ENCODE data around the gene PRM2. TPM values are rescaled to one million over a fixed set of nuclear protein-coding genes. Genes with fewer than 3 reads are reported as not detected.
A peak's percentile ranks its signal among the peaks of the same experiment; 100 is the strongest.

PRM2 gene
- total RNA-seq, 1 donor from 2014 or later = not detected

DNA sequence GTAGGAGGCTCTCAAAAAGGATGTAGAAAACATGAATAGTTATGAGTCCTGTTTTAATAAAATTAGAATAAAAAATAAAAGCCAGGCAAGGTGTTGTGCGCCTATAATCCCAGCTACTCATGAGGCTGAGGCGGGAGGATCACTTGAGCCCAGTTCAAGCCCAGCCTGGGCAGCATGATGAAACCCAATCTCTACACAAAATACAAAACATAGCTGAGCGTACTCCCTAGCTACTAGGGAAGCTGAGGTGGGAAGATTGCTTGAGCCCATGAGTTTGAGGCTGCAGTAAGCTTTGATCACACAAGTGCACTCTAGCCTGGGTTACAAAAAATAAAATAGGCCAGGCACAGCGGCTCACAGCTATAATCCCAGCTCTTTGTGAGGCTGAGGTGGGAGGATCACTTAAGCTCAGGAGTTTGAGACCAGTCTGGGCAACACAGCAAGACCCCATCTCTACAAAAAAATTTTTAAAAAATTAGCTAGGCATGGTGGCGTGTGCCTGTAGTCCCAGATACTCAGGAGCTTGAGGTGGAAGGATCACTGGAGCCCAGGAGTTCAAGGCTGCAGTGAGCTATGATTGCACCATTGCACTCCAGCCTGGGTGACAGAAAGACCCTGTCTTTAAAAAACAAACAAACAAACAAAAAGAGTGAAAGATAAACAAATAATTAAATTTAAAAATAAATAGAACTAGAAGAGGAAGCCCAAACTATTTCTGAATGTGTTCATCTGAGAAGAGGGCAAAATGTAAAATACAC lies 22.0 kb upstream of the PRM2 start:
- intact Hi-C loops (cut with DNase I) = no loop called here
- Histone ChIP-seq H3K9me3 (no peaks in the 10 kb centered on the region), H3K27ac (peak overlapping the region in 1 of 2 donors; percentile 26), H3K4me3 (peak overlapping the region; percentile 42 to 45), H3K36me3 (no peaks in the 10 kb centered on the region), H3K4me1 (peaks cover 0 to 11% of the 10 kb centered on the region in 2 donors), H3K27me3 (no peaks in the 10 kb centered on the region)
- no peak for DNase-seq (ENCODE audit: low spot score in 2 of 2)
- no peak for TF ChIP-seq CTCF (IDR thresholded peaks at IDR 0.05)

DNA sequence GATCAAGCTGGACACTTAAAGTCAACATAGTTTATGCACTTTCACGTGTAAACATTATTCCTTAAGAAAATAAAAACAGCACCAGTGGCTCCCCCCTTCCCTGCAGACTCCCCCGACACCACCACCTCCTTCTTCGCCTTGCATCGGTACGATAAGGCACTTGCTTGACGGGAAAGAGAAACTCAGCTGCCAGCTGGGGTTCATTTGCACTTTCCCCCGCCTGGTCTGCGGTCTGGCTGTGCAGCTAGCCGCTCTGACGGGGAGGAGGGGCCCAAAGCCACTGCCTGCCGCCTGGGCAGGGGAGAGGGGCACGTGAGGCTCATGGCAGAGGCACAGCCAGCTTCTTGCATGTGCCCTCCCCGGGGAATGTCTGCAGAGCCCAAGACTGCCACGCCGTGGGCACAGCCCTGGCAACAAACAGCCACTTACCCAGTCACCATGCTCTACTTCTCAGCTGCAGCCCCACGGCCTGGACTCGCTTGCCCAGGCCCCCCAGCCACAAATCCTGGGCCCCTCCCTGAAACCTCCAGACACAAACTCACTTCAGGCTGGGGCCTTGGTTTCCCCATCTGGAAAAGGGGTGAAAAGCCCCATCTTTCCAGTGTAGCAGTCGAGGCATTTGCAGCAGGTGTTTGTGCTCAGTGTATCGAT lies 21.3 kb upstream of the PRM2 start:
- Histone ChIP-seq H3K27ac (peak overlapping the region in 1 of 2 donors; percentile 26), H3K4me3 (peak overlapping the region; percentile 42 to 45), H3K9me3 (no peaks in the 10 kb centered on the region), H3K4me1 (peaks cover 0 to 11% of the 10 kb centered on the region in 2 donors), H3K36me3 (no peaks in the 10 kb centered on the region), H3K27me3 (no peaks in the 10 kb centered on the region)
- peak; percentile 56 to 85 for DNase-seq (ENCODE audit: low spot score in 2 of 2)
- peak in 2 of 3 experiments; percentile 16 to 41 for TF ChIP-seq CTCF (IDR thresholded peaks at IDR 0.05)
- intact Hi-C loops (cut with DNase I) = loop anchor here (2.0 kb wide), 1 partner anchor 325 kb away; no protein-coding TSS in a partner anchor

- H3K27ac ChIP-seq = no peak overlapping the region
- no peak for TF ChIP-seq CTCF (IDR thresholded peaks at IDR 0.05)
These were observed 20.6 kb upstream of the PRM2 start for GRCh38 chr16:11296706-11297491.

DNA sequence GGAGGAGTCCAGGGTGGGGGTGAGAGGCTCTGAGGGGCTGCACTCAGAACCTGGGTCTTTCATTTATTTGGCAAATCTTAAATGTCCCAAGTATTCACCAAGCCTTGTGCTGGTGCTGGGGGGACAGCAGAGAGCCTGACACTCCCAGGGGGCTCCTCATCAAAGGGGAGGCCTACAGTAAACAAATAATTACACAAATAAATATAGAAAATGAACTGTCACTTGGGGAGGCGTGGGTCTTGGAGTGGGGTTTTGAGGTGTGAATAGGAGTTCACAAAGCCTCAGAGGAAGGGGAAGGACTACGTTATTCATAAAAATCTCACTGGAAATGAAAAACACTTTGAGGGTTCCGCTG lies 20.0 kb upstream of the PRM2 start:
- intact Hi-C loops (cut with DNase I) = loop anchor here (2.0 kb wide), 1 partner anchor 324 kb away; no protein-coding TSS in a partner anchor
- peaks cover 0 to 11% of the 10 kb centered on the region in 2 donors for H3K4me1 ChIP-seq
- no peaks in the 10 kb centered on the region for H3K36me3 ChIP-seq
- H3K27ac ChIP-seq = no peak overlapping the region
- no peaks in the 10 kb centered on the region for H3K27me3 ChIP-seq
- H3K4me3 ChIP-seq = no peak overlapping the region
- DNase-seq (ENCODE audit: low spot score in 2 of 2) = no peak
- no peak for TF ChIP-seq CTCF (IDR thresholded peaks at IDR 0.05)
- H3K9me3 ChIP-seq = no peaks in the 10 kb centered on the region

More at GRCh38 chr16:11296706-11297491, 20.6 kb upstream of the PRM2 start:
- Histone ChIP-seq H3K9me3 (no peaks in the 10 kb centered on the region), H3K36me3 (no peaks in the 10 kb centered on the region), H3K4me3 (peak overlapping the region; percentile 42 to 45), H3K4me1 (peaks cover 0 to 11% of the 10 kb centered on the region in 2 donors), H3K27me3 (no peaks in the 10 kb centered on the region)
- no peak for DNase-seq (ENCODE audit: low spot score in 2 of 2)
- intact Hi-C loops (cut with DNase I) = loop anchor here (2.0 kb wide), 1 partner anchor 324 kb away; no protein-coding TSS in a partner anchor

GRCh38 chr16:11295672-11296071 lies 19.4 kb upstream of the PRM2 start:
- intact Hi-C loops (cut with DNase I) = loop anchor here (2.0 kb wide), 1 partner anchor 323 kb away; no protein-coding TSS in a partner anchor
- Histone ChIP-seq H3K4me1 (peaks cover 0 to 11% of the 10 kb centered on the region in 2 donors), H3K27ac (no peak overlapping the region), H3K27me3 (no peaks in the 10 kb centered on the region), H3K4me3 (no peak overlapping the region), H3K36me3 (no peaks in the 10 kb centered on the region), H3K9me3 (no peaks in the 10 kb centered on the region)
- DNase-seq (ENCODE audit: low spot score in 2 of 2) = no peak
- TF ChIP-seq CTCF (IDR thresholded peaks at IDR 0.05) = no peak

Measured in ascending aorta (tissue), 2 donors.